ENCODE measurements around the gene WHRN.

WHRN gene

GRCh38 chr9:114499528-114499927, 5.7 kb downstream of the WHRN start:
- H3K4me3 ChIP-seq (replicated peaks; ENCODE audit: insufficient read depth, low read length) = no peak overlapping the region
- DNase-seq (ENCODE audit: low read depth in 1 of 2, low spot score in 1 of 2) = no peak
- H3K27ac ChIP-seq (replicated peaks) = no peak overlapping the region
- no peak for TF ChIP-seq GABPA (IDR thresholded peaks at IDR 0.05; ENCODE audit: low read depth)
- no peak for TF ChIP-seq SPI1 (IDR thresholded peaks at IDR 0.05; ENCODE audit: borderline replicate concordance, low read depth)
- TF ChIP-seq POLR2AphosphoS5 (IDR thresholded peaks at IDR 0.05; ENCODE audit: low read depth) = no peak
- TF ChIP-seq CTCF (IDR thresholded peaks at IDR 0.05; ENCODE audit: insufficient read depth, low read length) = no peak
- TF ChIP-seq REST (IDR thresholded peaks at IDR 0.05; ENCODE audit: insufficient replicate concordance, low read depth) = no peak
- peaks cover 49% of the 10 kb centered on the region for H3K27me3 ChIP-seq (ENCODE audit: insufficient read depth, poor library complexity, severe bottlenecking)

GRCh38 chr9:114497727-114498382, 7.4 kb downstream of the WHRN start:
- DNase-seq (ENCODE audit: low read depth in 1 of 2, low spot score in 1 of 2) = no peak
- Histone ChIP-seq H3K4me3 (replicated peaks; ENCODE audit: insufficient read depth, low read length) (no peak overlapping the region), H3K27me3 (ENCODE audit: insufficient read depth, poor library complexity, severe bottlenecking) (peaks cover 40% of the 10 kb centered on the region), H3K27ac (replicated peaks) (no peak overlapping the region)
- TF ChIP-seq SPI1 (IDR thresholded peaks at IDR 0.05; ENCODE audit: borderline replicate concordance, low read depth) (no peak), GABPA (IDR thresholded peaks at IDR 0.05; ENCODE audit: low read depth) (no peak), POLR2AphosphoS5 (IDR thresholded peaks at IDR 0.05; ENCODE audit: low read depth) (no peak), REST (IDR thresholded peaks at IDR 0.05; ENCODE audit: insufficient replicate concordance, low read depth) (no peak), CTCF (IDR thresholded peaks at IDR 0.05; ENCODE audit: insufficient read depth, low read length) (no peak)

GRCh38 chr9:114497236-114497635, 8.0 kb downstream of the WHRN start:
- TF ChIP-seq REST (IDR thresholded peaks at IDR 0.05; ENCODE audit: insufficient replicate concordance, low read depth) (no peak), POLR2AphosphoS5 (IDR thresholded peaks at IDR 0.05; ENCODE audit: low read depth) (no peak), SPI1 (IDR thresholded peaks at IDR 0.05; ENCODE audit: borderline replicate concordance, low read depth) (no peak), GABPA (IDR thresholded peaks at IDR 0.05; ENCODE audit: low read depth) (no peak), CTCF (IDR thresholded peaks at IDR 0.05; ENCODE audit: insufficient read depth, low read length) (no peak)
- no peak for DNase-seq (ENCODE audit: low read depth in 1 of 2, low spot score in 1 of 2)
- Histone ChIP-seq H3K27ac (replicated peaks) (no peak overlapping the region), H3K27me3 (ENCODE audit: insufficient read depth, poor library complexity, severe bottlenecking) (peaks cover 37% of the 10 kb centered on the region), H3K4me3 (replicated peaks; ENCODE audit: insufficient read depth, low read length) (no peak overlapping the region)
